Globus pallidus (tissue), 1 donor: ENCODE measurements around the gene FBXO21.
"Not testable (repeated sequence)": the region's sequence is repeated elsewhere in the genome, so short reads cannot be mapped to it uniquely, and the experiment has no call there.

Source experiments
- DNase-seq: peaks from one replicate; pipeline ENCODE4 v3.0.0-alpha.2; 2015; ENCODE audit warnings: low spot score

Gene FBXO21

DNA sequence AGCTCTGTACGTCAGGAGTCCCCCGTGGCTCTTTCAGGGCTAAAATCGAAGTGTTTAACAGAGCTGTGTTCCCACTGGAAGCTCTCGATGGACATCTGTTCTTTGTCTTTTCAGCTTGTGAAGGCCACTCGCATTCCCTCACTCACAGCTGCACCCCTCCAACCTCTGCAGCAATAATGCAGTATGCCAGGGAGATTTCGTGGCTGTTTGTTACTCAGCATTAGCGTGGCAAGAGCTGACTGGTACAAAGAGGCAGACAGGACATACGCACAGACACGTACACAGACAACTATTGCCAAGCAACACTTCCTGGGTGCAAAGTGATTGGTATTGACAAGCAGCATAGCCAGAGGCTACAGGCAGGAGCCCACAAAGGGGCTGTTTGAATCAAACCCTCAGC is 11.8 kb upstream of the FBXO21 start:
- DNase-seq: no peak

DNA sequence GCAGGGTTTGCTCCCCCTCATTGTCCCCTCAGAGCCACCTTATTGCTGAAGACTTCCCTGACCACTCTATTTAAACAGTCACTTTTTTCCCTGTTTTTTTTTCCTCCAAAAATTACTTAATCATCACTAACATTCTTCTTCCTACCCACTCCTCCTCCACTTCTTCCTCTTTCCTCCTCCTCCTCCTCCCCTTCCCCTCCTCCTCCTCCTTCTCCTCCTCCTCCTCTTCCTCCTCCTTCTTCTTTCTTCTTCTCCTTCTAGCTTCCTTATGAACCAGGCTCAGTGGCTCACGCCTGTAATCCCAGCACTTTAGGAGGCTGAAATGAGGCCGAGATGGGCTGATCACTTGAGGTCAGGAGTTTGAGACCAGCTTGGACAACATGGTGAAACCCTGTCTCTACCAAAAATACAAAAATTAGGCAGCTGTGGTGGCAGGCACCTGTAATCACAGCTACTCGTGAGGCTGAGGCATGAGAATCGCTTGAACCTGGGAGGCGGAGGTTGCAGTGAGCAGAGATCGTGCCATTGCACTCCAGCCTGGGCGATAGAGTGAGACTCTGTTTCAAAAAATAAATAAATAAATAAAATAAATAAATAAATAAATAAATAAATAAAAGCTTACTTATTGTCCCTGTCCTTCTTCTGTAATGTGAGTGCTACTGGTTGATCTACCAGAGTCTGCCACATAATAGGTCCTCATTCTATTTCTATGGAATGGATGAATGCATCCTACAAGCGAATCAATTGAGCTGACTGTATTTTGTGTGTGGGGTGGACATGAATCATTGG is 9.9 kb upstream of the FBXO21 start:
- not testable (repeated sequence) for DNase-seq

DNA sequence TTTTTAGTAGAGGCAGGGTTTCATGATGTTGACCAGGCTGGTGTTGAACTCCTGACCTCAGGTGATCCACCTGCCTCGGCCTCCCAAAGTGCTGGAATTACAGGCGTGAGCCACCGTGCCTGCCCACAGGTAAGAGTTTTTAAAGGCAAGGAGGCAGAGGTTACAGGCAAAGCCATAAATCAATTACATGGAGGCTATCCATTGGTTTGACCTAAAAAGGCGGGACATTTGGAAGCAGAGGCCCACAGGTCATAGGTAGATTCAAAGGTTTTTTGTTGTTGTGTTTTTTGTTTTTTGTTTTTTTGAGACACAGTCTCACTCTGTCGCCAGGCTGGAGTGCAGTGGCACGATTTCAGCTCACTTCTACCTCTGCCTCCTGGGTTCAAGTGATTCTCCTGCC is 6.1 kb upstream of the FBXO21 start:
- not testable (repeated sequence) for DNase-seq

DNA sequence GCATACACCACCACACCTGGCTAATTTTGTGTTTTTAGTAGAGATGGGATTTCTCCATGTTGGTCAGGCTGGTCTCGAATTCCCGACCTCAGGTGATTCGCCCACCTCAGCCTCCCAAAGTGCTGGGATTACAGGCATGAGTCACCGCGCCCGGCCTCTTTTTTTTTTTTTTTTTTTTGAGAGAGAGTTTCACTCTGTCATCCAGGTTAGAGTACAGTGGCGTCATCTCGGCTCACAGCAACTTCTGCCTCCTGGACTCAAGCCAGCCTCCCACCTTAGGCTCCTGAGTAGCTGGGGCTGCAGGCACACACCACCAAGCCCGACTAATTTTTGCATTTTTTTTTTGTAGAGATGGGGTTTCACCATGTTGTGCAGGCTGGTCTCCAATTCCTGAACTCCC is 4.8 kb upstream of the FBXO21 start:
- not testable (repeated sequence) for DNase-seq

DNA sequence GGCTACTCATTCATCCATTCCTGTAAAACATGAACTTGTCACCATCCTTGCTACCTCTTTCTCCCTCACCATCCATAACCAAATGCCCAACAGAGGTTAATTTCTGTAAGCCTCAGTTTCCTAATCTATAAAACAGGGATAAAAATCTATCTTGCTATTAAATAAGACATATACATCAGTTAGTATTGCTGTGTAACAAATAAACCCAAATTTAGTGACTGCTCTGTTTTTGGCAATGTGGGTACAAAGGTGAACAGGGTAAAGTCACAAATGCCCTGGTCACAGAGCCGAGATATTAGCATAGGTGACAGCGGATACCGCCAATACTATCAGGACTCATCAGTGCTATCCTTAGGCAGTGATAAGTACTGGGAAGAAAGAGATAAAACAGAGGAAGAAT is 3.6 kb upstream of the FBXO21 start:
- DNase-seq: no peak

DNA sequence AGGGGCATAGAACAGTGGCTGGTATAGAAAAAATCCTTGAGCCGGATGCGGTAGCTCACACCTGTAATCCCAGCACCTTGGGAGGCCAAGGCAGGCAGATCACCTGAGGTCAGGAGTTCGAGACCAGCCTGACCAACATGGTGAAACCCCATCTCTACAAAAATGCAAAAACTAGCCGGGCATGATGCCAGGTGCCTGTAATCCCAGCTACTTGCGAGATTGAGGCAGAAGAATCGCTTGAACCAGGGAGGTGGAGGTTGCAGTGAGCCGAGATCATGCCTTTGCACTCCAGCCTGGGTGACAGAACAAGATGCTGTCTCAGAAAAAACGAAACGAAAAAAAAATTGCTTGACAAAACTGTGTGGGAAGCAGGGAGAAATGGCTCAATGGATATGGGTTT is 2.3 kb upstream of the FBXO21 start:
- not testable (repeated sequence) for DNase-seq

DNA sequence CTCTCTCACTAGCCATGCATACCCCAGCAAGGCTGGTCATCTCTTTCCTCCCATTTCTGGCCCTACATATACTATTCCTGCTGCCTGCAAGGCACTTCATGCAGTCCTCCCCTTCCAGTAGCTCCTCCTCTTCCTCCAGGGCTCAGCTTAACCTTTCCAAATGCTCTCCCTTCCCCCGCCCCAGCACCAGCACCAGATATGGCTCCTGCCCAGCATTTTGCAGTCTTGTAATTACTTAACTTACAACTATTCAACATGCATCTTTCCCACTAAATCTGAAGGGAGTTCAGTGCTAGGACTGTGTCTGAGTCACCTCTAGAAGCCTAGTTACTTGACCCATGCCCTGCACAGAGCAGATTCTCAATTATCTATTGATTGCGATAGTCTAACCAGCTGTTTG is 1.8 kb upstream of the FBXO21 start:
- no peak for DNase-seq

DNA sequence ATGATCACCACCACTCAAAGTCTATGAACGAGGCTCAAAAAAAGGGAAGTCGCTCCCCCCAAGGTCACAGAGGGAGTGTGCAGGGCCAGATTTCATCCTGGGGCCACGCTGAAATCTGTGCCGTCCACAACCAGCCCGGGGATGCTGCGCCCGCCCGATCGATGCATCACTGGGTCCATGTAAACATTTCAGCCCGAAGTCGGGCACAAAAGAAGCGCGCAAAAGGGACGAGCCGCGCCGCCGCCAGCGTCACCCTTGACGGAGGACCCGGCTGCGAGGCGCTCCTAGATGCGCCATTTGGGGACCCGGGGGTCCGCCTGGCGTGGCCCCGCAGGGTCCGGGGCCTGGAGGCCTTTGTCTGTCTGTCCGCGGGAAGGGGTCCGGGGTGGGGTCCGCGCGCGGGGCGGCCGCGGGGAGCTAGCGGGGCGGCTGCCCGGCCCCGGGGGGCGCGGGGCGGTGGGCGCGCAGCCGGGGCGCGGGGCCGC is 503 bp downstream of the FBXO21 start:
- peak; percentile 38 for DNase-seq

DNA sequence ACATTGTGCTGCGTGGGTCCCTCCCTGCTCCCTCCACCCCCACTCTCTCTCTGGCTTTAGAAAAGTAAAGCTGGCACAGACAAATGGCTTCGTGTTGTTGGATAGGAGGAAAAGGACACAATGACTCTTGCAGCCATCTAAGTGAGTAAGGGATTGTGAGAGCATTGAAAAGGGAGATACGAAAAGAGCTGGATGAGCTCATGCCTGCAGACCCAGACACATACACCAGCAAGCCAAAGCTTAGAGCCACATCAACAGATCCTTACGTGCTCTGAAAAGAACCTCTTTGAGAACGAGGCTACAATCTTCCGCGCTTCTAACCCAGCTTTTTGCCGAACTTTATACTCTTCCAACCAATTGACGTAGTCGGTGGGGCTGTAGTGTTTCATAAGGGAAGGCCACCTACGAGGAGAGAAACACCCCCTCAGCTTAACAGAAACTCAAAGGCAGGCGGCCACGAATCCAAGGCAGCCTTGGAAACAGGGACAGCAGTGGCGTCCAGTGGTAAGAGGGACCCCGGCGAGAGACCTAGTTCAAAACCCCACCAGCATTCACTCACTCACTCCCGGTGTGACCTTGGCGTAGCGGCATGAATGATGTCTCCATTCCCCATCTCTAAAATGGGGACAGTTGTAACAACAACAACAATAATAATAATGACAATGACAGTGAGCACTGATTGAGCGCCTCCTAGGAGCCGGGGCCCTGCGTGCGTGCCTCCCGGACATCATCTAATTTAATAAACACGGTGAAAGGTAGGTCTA is 1.1 kb downstream of the FBXO21 start:
- DNase-seq: peak; percentile 78

DNA sequence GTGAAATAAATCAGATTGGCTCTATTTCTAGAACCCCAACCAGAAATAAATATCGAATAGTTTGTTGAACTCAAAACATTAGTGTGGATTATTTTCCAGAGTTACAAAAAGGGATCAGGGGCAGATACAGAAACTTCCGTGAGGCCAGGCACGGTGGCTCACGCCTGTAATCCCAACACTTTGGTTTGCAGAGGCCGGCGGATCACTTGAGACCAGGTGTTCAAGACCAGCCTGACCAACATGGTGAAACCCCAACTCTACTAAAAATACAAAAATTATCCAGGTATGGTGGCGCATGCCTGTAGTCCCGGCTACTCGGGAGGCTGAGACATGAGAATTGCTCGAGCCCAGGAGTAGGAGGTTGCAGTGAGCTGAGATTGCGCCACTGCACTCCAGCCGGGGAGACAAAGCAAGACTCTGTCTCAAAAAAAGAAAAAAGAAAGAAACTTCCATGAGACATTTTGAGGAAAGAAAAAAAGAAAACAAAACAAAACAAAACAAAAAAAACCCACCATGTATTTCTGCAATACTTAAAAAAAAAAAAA is 2.1 kb downstream of the FBXO21 start:
- no peak for DNase-seq

DNA sequence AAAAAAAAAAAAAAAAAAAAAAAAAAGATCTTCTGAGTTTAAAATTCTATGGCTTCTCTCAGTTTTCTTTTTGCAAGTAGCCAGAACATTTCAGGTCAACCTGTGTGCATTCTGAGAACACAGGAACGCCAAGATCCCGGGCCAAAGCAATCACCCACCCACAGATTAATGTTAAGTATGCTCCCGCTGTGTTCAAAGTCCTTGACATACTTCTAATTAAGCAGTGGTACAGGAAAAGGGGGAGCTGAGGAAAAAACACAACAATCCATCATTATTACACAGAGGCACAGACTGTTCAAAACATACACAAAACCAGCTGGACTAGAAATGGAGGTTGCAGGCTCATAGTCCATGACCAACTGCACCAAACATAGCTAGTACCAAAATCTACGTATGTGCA is 2.8 kb downstream of the FBXO21 start:
- DNase-seq: no peak

DNA sequence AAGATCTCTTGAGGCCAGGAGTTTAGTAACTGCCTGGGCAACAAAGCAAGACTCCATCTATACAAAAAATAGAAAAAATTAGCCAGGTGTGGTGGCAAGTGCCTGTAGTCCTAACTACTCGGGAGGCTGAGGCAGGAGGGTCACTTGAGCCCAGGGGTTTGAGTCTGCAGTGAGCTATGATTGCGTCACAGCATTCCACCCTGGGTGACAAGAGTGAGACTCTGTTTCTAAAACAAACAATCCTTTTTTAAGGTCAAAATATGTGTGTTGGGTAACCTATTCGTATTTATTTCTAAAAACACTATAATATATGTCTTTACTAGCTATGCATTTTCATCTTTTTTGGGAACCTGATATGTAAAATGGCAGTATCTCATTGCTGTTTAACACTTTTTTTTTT is 7.4 kb downstream of the FBXO21 start:
- no peak for DNase-seq

DNA sequence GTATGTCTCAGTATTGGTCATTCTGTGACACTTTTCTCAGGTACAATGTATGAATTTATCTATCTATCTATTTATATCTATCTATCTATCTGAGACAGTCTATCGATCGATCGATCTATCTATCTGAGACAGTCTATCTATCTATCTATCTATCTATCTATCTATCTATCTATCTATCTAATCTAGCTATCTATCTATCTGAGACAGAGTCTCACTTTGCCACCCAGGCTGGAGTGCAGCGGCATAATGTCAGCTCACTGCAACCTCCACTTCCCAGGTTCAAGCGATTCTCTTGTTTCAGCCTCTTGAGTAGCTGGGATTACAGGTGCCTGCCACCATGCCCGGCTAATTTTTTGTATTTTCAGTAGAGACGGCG is 8.8 kb downstream of the FBXO21 start:
- DNase-seq: not testable (repeated sequence)

DNA sequence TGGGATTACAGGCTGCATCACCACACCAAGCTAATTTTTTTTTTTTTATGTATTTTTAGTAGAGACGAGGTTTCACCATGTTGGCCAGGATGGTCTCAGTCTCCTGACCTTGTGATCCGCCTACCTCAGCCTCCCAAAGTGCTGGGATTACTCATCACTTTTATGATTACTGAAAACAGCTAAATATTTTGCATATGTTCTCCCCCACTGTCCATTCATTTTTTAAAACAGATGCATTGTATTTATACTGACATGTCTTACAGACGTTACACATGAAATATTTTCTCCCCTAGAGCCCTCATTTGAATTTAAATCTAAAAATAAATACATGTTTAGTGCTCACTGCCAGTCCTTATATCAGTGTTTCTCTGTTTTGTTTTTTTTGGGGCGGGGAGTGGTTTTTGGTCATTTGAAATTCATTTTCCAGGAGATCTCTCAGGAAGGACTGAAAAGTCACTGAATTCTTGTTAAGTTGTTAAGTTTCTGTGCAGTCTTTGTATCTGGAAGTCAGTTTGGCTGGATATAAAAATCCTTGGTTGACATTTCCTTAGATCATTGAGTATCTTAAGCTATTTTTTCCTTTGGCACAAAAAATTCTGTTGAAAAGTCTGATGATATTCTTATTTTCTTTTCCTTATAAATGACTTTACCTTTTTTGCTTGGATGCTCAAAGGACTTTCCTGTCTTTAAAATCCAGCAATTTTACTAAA is 9.4 kb downstream of the FBXO21 start:
- no peak for DNase-seq

DNA sequence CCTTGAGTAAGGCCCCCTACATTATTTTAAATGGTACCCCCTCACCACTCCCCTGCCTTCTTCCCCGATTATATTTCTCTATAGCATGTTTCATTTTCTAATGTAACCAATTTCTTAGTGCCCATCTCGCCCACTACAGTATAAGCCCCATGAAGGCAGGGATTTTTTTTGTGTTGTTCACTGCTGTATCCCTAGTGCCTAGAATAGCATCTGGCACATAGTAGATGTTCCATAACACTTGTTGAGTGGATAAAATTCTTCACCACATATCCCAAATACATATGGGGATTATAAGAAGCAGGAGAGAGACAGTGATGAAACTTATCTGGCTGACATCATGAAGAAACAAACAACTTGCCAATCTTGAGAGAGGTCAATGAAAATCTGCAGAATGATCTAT is 11.5 kb downstream of the FBXO21 start:
- no peak for DNase-seq

DNA sequence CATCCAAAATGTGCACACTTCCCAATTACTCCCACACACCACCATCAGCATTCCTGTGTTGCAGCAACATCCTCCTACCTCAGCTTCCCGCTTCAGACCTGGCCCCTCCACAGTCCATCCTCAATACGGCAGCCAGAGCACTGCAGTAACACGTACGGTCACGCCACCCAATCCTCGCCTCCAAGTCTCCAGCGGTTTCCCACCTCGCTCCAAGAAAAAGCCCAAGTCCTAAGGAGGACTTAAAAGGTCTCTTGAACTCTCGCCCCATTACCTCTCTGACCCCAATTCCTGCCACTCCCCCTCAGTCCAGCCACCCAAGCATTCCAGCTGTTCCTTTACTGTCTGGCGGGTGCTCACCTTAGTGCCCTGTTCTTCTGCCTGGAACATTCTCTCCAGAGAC is 12.0 kb downstream of the FBXO21 start:
- DNase-seq: no peak

DNA sequence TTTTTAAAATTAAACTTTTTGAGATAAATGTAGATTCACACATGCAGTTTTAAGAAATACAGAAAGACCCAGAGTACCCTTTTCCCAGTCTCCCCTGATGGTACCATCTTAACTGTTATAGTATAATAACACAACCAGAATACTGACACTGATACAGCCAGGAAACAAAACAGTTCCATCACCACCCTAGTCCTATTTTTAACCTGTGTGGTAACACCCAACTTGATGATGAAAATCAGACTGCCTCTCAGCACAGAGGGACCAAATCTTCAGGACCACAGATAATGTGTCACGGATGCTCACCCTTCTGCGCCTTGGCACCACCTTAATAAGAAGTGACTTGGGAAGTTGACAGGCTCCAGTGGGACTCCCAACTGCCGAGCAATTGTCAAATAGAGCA is 18.1 kb downstream of the FBXO21 start:
- no peak for DNase-seq

DNA sequence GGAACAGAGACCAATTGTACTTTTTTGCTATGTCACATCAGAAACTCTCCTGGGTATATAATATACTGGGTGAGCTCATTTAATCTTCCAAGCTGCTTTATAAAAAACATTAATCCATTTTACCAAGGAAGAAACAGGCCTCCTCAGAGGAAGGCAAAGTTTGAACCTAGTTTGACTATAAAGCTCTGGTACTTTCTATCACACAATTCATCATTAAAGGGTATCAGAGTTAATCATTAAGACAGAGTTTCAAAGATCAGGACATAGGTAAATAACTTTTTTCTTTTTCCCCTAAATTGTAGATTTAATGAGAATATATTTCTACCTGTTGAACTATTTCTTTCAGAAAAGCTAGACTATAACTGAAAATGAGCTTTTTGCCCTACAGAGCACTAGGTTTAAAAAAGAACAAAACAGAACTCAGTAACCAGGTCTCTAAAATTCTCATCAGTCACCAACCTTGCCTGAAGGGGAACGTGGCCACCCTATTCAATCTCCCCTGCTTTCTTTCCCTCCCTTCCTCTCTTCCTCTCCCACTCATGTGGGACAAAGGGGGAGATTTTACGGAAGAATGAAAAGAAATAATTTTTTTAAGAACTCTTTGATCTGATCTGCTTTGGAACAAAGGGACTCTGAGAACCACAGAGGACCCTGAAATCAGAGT is 18.6 kb downstream of the FBXO21 start:
- no peak for DNase-seq

DNA sequence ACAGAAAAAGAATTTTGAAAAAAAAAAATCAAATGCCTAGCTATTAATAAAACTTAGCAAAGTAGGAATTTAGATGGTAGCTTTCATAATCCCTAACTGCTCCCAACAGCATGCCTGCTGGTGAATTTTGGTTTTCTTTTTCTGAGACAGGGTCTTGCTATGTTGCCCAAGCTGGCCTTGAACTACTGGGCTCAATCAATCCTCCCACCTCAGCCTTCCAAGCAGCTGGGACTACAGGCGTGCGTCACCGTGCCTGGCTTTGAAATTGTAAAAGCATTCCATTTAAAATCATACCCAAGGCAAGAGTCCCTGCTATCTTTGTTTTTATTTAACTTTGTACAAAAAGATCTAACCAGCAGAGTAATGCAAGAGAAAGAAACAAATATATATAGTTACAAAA is 20.7 kb downstream of the FBXO21 start:
- DNase-seq: no peak

DNA sequence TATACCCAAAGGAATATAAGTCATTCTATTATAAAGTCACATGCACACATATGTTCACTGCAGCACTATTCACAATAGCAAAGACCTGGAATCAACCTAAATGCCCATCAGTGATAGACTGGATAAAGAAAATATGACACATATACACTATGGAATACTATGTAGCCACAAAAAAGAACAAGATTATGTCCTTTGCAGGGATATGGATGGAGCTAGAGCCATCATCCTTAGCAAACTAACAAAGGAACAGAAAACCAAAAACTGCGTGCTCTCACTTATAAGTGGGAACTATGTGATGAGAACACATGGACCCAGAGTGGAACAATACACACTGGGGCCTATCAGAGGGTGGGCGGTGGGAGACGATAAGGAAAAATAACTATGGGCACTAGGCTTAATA is 21.3 kb downstream of the FBXO21 start:
- DNase-seq: no peak

DNA sequence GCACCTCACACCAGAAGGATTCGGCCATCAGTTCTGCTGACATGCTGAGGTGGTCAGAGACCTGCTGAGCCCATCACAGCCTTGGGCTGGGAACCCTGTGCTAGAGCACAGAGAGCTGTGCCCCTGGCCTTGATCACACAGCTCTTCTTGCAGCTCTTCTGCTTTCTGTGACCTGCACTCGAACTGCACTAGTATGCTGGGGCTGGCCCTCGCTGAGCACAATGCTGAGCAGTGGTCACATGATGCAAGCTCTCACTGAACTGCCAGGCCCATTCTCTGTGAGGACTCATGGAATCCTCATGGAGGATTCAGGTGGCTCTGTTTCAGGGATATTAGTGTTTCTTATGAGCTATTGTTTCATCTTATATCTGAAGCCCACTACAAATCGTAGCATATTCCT is 22.5 kb downstream of the FBXO21 start:
- DNase-seq: no peak

DNA sequence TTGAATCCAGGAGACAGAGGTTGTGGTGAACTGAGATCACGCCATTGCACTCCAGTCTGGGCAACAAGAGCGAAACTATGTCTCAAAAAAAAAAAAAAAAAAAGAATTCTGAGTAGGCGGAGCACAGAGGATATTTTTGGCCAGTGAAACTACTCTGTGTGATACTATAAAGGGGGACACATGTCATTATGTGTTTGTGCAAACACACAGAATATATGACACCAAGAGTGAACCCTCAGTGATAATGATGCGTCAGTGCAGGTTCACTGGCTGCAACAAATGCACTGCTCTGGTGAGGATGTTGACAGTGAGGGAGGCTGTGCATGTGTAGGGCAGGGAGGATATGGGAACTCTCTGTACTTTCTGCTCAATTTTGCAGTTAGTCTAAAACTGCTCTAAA is 24.2 kb downstream of the FBXO21 start:
- DNase-seq: no peak
